HepG2 (cell line): ENCODE data around the gene RBM34. TPM values are rescaled to one million over a fixed set of nuclear protein-coding genes. Genes with fewer than 3 reads are reported as not detected.

ENCODE experiments used
- ATAC-seq: fragments of 200-7000 bp; cut with Tn5 transposase; 3 replicates; pipeline ENCODE4 v1.9.1; 2020; ENCODE audit warnings: mild to moderate bottlenecking, moderate library complexity
- BruUV-seq: library from RNA; stranded (reverse); fragments of 400-500 nt; replicated peaks from 2 replicates; lab custom pipeline; 2021; lab: Mats Ljungman, UMichigan
- CTCF ChIA-PET: fragments of 300-600 bp; formaldehyde crosslinking; extraction: SDS; loops from one replicate; lab custom pipeline; 2021; ENCODE audit warnings: low total read pairs, inconsistent platforms, low intra/inter-chr PET ratio; lab: Yijun Ruan, JAX
- POLR2A ChIA-PET: fragments of 350-600 bp; sonication (Branson Sonifier 250); formaldehyde crosslinking; loops from one replicate; lab custom pipeline; 2020; ENCODE audit warnings: antibody characterized with exemption, inconsistent platforms; lab: Yijun Ruan, JAX
- DNase-seq: peaks from one replicate; pipeline ENCODE4 v3.0.0-alpha.2; 2015; ENCODE audit warnings: low spot score
- FAIRE-seq: peaks from 3 replicates; lab custom pipeline; 2011; peaks lifted over from hg19 to GRCh38; lab: Jason Lieb, UNC
- H2AFZ ChIP-seq: one replicate; pipeline ENCODE4 v1.6.1; 2011; ENCODE audit warnings: low read length, inconsistent platforms
- H3K27ac ChIP-seq: fragments of 300-600 bp; 3 replicates; pipeline ENCODE4 v1.8.0; 2011; ENCODE audit warnings: mixed run types, mild to moderate bottlenecking, mixed read lengths, low read length, inconsistent platforms; ENCODE audit not compliant: insufficient read depth; ENCODE audit errors: extremely low read length
- H3K27me3 ChIP-seq, 2 experiments: fragments of 200-600 bp in 1 of 2; 2 replicates in 1 of 2; 3 replicates in 1 of 2; pipeline versions ENCODE4 v1.6.0 to v1.8.0; 2011; ENCODE audit warnings: low read length in 2 of 2, mild to moderate bottlenecking in 2 of 2, moderate library complexity in 2 of 2, inconsistent platforms in 1 of 2; ENCODE audit not compliant: insufficient read depth in 2 of 2, control insufficient read depth in 1 of 2
- H3K36me3 ChIP-seq, 2 experiments: fragments of 200-600 bp in 1 of 2; replicated peaks in 1 of 2; 2 replicates in 1 of 2; 3 replicates in 1 of 2; pipeline versions ENCODE4 v1.5.1 to v1.8.0; 2011; ENCODE audit warnings: low read length in 2 of 2, inconsistent platforms in 1 of 2; ENCODE audit not compliant: insufficient read depth in 2 of 2, control insufficient read depth in 1 of 2
- H3K4me1 ChIP-seq: 2 replicates; pipeline ENCODE4 v1.5.1; 2012; ENCODE audit warnings: low read length, inconsistent platforms; ENCODE audit not compliant: insufficient read depth
- H3K4me2 ChIP-seq: 2 replicates; pipeline ENCODE4 v1.6.0; 2011; ENCODE audit warnings: low read depth, low read length, inconsistent platforms
- H3K4me3 ChIP-seq, 3 experiments: fragments of 200-600 bp in 1 of 3; sonication (generic), shearing (Covaris generic) in 1 of 3; replicated peaks in 1 of 3; 2 replicates each; pipeline ENCODE4 v1.5.1; 2011 to 2016; ENCODE audit warnings: low read length in 3 of 3, inconsistent platforms in 2 of 3, low read depth in 2 of 3, mild to moderate bottlenecking in 2 of 3, control low read depth in 1 of 3, mixed read lengths in 1 of 3; ENCODE audit not compliant: insufficient read depth in 1 of 3
- H3K79me2 ChIP-seq: one replicate; pipeline ENCODE4 v1.6.1; 2011; ENCODE audit warnings: low read length, inconsistent platforms; ENCODE audit not compliant: insufficient read depth
- H3K9ac ChIP-seq: 2 replicates; pipeline ENCODE4 v1.6.0; 2011; ENCODE audit warnings: mild to moderate bottlenecking, low read depth, low read length, inconsistent platforms; ENCODE audit not compliant: insufficient read depth
- H3K9me3 ChIP-seq: 2 replicates; pipeline ENCODE4 v1.5.1; 2012; ENCODE audit warnings: mild to moderate bottlenecking, low read length
- H4K20me1 ChIP-seq: 2 replicates; pipeline ENCODE4 v1.6.0; 2011; ENCODE audit warnings: inconsistent platforms, mild to moderate bottlenecking, low read length, moderate library complexity; ENCODE audit not compliant: insufficient read depth
- KDM4B ChIP-seq: sonication (generic); formaldehyde crosslinking; IDR thresholded peaks from 2 replicates; pipeline ENCODE4 v1.4.0; 2020; ENCODE audit warnings: missing genetic modification reagents
- STAG1 ChIP-seq: sonication (generic); formaldehyde crosslinking; IDR thresholded peaks from 2 replicates; pipeline ENCODE4 v1.4.0; 2020; ENCODE audit warnings: missing genetic modification reagents
- TAF15 ChIP-seq: fragments of 200-400 bp; formaldehyde crosslinking; IDR thresholded peaks from one replicate; pipeline ENCODE4 v1.6.1; 2018; ENCODE audit warnings: mild to moderate bottlenecking, low read depth, low read length; ENCODE audit not compliant: poor library complexity, severe bottlenecking
- ZNF773 ChIP-seq: sonication (generic); formaldehyde crosslinking; IDR thresholded peaks from 2 replicates; pipeline ENCODE4 v1.4.0; 2020; ENCODE audit warnings: missing genetic modification reagents, borderline replicate concordance
- WGBS: methylation state at CpG from one replicate; pipeline ENCODE4 v1.1.6; 2017; ENCODE audit warnings: low lambda C conversion rate; 5-methylcytosine and 5-hydroxymethylcytosine counted together
- in situ Hi-C: cut with HindIII; loops from 2 replicates; pipeline ENCODE4 v1.10.0; 2017; ENCODE audit warnings: low pct_unique_long_range_greater_than_20kb; ENCODE audit not compliant: extremely low pct_ligation_motif_present
- intact Hi-C: fragments of 100-400 bp; cut with micrococcal nuclease; formaldehyde crosslinking; loops from one replicate; pipeline ENCODE4 v1.10.0; 2022; ENCODE audit not compliant: unreplicated experiment
- polyA plus RNA-seq, 8 experiments: library from polyadenylated mRNA; depleted of rRNA in 3 of 8; stranded (reverse) in 7 of 8; unstranded in 1 of 8; fragments of >200 nt; fragmentation: Illumina TruSeq in 4 of 8; extraction: Trizol in 4 of 8; gene quantifications; 2 replicates each; pipeline versions ENCODE4 v1.2.1 to v1.2.3, GENCODE V29; 2011 to 2016; ENCODE audit warnings: low read depth in 4 of 8, missing spikeins in 1 of 8, mixed read lengths in 1 of 8; ENCODE audit not compliant: insufficient read depth in 1 of 8
- total RNA-seq, 5 experiments: library from RNA; depleted of rRNA; stranded (reverse); fragments of >200 nt; fragmentation: Illumina TruSeq; extraction: Trizol; gene quantifications; 2 replicates each; pipeline ENCODE4 v1.2.3, GENCODE V29; 2016; ENCODE audit warnings: low read depth in 1 of 5

The RBM34 gene
- total and polyA plus RNA-seq, 2 of the 13 experiments (the other 11 are each of a cell fraction or from before 2014, with no cell fraction given) = 34.7 to 73.0 TPM

- no peaks in the 10 kb centered on the region for H3K9me3 ChIP-seq
- ChIA-PET POLR2A (no interaction called here), CTCF (no interaction called here)
- H3K27ac ChIP-seq = no peak overlapping the region
- in situ Hi-C loops (no loop called here), intact Hi-C loops (no loop called here)
- H3K4me3 ChIP-seq = no peak overlapping the region
- no peaks in the 10 kb centered on the region for H3K27me3 ChIP-seq
- BruUV-seq = no TSS peak
- 88% methylated on average over 6 of the region's 6 CpGs for WGBS
- no peak overlapping the region for H3K4me2 ChIP-seq
- no peak for FAIRE-seq
- H3K9ac ChIP-seq = no peak overlapping the region
- peaks cover 1 to 19% of the 10 kb centered on the region in 2 experiments; a peak in 3 of 5 replicates for H3K36me3 ChIP-seq
- DNase-seq = no peak
- H3K4me1 ChIP-seq = no peaks in the 10 kb centered on the region
- H2AFZ ChIP-seq = no peak overlapping the region
- H4K20me1 ChIP-seq = no peaks in the 10 kb centered on the region; the same call in 1 of the 2 replicates
- no peaks in the 10 kb centered on the region for H3K79me2 ChIP-seq
- TF ChIP-seq STAG1 (peak; percentile 29; the same call in 1 of the 2 replicates), KDM4B (no peak), ZNF773 (CRISPR knock-in tag) (no peak)
- no peak for ATAC-seq
Measured at GRCh38 chr1:235199441-235199840, 38.4 kb upstream of the RBM34 start.

- Histone ChIP-seq H3K79me2 (no peaks in the 10 kb centered on the region), H3K27ac (no peak overlapping the region), H3K4me1 (no peaks in the 10 kb centered on the region), H2AFZ (no peak overlapping the region), H3K9me3 (no peaks in the 10 kb centered on the region), H3K27me3 (no peaks in the 10 kb centered on the region), H3K4me3 (no peak overlapping the region), H3K4me2 (no peak overlapping the region), H4K20me1 (no peaks in the 10 kb centered on the region), H3K9ac (no peak overlapping the region), H3K36me3 (peaks cover 8 to 36% of the 10 kb centered on the region in 2 experiments; a peak in 4 of 5 replicates)
- intact Hi-C loops (no loop called here), in situ Hi-C loops (no loop called here)
- no peak for ATAC-seq
- CTCF ChIA-PET = no interaction called here
- TF ChIP-seq TAF15 = no peak
- no peak for DNase-seq
- POLR2A ChIA-PET = no interaction called here
- no TSS peak for BruUV-seq
- FAIRE-seq = no peak
Measured at GRCh38 chr1:235190431-235190830, 29.4 kb upstream of the RBM34 start.
